Bone marrow (tissue), 2 donors: ENCODE data around the gene ZNF200.
"Not testable (repeated sequence)": the region's sequence is repeated elsewhere in the genome, so short reads cannot be mapped to it uniquely, and the experiment has no call there.

Experiments used
- DNase-seq, 2 donors: peaks; one replicate each; lab custom pipeline; 2025; lab: John Stamatoyannopoulos, UW

The ZNF200 gene

GRCh38 chr16:3234857-3235561 lies at the start of gene ZNF200:
Gene ZNF200 (minus strand): TSS chr16:3235158. CDS start chr16:3233755, 1,403 bp downstream.
- peak; percentile 87 to 96 for DNase-seq

GRCh38 chr16:3283543-3284447 lies 48.8 kb upstream of the ZNF200 start:
- no peak for DNase-seq

DNA sequence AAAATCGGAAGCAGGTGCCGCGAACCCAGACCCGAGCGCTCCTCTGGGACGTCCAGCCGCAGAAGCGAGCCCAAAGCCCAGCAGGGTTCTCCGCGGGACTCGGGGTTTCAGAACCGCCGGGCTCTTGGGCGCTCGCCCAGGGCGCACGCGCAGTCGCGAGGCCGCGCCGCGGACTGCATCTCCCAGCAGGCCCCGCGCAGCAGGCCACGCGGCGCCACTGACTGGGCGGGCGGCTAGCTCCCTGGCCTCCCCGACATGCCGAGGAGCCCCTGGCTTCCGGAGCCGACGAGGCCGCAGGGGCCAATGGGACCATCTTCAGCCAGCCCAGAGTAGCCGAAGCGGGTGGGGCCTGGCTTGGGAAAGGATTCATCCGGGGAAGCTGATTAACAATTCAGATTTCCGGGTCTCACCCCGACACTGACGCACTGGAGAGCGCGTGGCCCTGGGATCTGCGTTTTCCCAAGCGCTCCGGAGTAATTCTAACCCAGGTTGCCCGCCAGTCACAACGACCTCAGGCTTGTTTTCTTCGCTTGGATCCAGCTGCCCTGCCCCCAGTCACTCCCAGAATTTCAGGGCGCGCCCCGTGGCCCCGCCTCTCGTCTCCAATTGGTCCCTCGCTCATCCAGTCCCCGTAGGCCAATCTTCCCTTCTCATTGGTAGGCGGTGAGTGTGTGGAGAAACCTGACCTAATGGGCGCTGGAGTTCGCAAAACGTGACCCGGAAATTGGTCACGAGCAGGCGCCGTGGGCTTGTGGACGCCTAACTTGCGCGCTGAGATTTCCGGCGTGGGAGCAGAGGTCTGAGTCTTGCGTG lies 48.0 kb upstream of the ZNF200 start, which contains the start of gene ZNF263:
Gene ZNF263, plus strand, starts transcription at position 762 of the 813 bp plus-strand sequence. CDS start 328 bp downstream, outside the sequence.
- DNase-seq, result peak; percentile 91 to 99

GRCh38 chr16:3282103-3282729 lies 47.3 kb upstream of the ZNF200 start:
- DNase-seq, result peak in 1 of 2 donors; percentile 79

GRCh38 chr16:3281222-3281820 lies 46.4 kb upstream of the ZNF200 start:
- no peak for DNase-seq

- DNase-seq, result no peak
These were observed 41.7 kb upstream of the ZNF200 start for GRCh38 chr16:3276679-3277078.

DNA sequence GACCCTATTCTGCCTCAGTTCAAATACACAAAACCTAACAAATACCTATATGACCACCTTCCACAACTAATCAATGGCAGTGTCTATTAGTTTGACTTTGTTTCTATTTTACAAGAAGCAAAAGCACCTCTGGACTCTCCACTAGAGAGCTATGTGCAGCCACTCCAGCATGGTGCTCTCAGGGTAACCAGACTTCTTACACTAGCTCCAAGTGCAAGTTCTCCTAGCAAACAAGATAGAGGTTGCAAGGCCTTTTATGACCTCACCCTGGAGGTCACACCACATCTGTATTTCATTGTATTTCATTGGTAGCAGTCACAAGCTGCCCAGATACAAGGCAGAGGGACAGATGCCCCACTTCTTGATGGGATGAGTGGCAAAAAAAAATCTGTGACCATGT lies 40.0 kb upstream of the ZNF200 start:
- DNase-seq, result no peak

DNA sequence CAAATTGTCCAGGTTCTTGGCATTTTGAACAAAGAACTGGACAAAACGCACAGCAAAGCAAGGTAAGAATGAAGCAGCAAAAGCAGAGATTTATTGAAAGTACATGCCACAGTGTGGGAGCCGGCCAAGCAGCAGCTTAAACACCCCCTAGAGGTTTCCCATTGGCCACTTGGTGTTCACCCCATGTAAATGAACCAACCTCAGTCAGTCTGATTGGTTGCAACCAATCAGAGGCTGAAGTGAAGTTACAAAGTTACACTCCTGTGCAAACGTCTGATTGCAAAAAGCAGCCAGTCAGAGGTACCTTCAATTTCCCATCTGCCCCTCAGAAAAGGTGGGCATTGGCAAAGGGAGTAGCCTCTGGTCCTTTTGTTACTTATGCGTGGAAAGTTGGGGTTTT lies 39.5 kb upstream of the ZNF200 start:
- DNase-seq, result no peak

DNA sequence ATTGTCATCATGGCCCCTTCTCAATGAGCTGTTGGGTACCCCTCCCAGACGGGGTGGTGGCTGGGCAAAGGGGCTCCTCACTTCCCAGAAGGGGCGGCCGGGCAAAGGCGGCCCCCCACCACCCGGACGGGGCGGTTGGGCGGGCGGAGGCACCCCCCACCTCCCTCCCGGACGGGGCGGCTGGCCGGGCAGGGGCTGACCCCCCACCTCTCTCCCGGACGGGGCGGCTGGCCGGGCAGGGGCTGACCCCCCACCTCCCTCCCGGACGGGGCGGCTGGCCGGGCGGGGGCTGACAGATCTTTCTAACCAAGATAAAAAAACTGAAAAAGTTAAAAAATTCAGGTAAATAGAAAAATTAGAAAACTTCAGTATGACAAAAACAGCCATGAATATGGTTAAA lies 36.3 kb upstream of the ZNF200 start:
- DNase-seq, result not testable (repeated sequence)

DNA sequence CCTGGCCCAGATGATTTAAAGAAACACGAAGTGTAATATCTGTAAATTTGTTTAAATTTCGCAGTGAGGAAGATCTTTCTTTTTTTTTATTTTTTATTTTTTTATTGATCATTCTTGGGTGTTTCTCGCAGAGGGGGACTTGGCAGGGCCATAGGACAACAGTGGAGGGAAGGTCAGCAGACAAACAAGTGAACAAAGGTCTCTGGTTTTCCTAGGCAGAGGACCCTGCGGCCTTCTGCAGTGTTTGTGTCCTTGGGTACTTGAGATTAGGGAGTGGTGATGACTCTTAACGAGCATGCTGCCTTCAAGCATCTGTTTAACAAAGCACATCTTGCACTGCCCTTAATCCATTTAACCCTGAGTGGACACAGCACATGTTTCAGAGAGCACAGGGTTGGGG lies 35.8 kb upstream of the ZNF200 start:
- DNase-seq, result not testable (repeated sequence)

- no peak for DNase-seq
These were observed 33.3 kb upstream of the ZNF200 start for GRCh38 chr16:3268294-3268693.

DNA sequence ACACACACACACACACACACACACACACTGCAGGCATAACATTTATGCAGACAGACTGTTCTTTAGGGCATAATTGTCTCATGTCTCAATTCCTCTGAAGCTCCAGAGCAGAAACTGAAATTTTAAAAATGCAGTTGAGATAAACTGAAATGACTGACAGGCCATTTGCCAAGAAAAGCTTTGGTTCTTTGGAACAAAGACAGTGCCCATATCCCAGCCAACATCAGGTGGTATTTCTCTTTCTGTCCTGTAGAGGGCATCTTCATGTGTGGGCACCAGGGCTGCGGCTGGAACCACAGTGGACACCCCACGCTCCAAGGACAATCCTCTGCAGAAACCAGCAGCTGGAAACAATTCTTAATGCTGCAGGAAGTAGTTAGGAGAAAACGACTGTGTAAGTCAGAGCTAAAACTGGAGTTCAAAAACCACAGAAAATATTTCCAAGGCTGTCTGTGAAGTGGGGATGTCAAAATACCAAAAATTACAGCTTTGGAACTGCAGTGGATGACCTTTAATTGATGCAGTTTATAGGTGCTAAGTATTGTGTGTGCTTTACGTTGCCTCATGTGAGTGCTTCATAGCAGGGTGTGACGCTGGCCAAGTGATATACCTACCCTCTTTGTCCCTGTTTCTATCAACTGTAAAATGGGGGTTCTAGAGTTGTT lies 32.0 kb upstream of the ZNF200 start:
- DNase-seq, result no peak

GRCh38 chr16:3264137-3265036 lies 29.4 kb upstream of the ZNF200 start:
- peak; percentile 94 to 99 for DNase-seq

DNA sequence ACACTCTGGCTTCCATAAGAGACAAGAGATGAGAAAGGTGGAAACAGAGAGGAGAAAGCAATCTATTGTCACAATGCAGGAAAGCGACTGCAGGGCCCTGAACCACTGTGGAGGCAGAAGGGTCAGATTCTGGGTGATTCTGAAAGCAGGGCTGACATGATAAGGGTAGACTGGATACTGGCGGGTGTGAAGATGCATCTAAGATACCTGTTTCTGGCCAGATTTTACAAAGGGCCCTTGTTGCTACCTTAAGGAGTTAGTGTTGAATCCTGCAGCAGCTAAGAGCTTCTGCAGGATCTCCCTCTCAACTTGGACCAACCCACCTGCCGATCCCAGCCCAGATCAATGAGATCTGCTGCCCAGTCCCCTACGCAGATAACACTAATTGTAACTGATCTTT lies 27.6 kb upstream of the ZNF200 start:
- DNase-seq, result no peak

DNA sequence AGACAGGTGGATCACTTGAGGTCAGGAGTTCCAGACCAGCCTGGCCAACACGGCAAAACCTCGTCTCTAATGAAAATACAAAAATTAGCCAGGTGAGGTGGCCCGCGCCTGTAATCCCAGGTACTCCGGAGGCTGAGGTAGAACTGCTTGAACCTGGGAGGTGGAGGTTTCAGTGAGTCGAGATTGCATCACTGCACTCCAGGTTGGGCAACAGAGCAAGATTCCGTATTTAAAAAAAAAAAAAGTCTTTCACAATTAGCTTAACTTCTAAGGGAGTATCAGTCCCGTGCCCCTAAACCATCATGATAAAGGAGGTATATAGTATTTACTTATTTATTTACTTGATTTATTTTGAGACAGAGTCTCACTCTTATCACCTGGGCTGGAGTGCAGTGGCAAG lies 24.9 kb upstream of the ZNF200 start:
- DNase-seq, result no peak

- peak in 1 of 2 donors; percentile 44 for DNase-seq
These were observed 22.0 kb upstream of the ZNF200 start for GRCh38 chr16:3256866-3257465.

- DNase-seq, result peak in 1 of 2 donors; percentile 44
These were observed 21.3 kb upstream of the ZNF200 start, which contains the start of gene MEFV for GRCh38 chr16:3256146-3256865. Gene MEFV (minus strand): TSS chr16:3256633. CDS start chr16:3256587, 46 bp downstream.

DNA sequence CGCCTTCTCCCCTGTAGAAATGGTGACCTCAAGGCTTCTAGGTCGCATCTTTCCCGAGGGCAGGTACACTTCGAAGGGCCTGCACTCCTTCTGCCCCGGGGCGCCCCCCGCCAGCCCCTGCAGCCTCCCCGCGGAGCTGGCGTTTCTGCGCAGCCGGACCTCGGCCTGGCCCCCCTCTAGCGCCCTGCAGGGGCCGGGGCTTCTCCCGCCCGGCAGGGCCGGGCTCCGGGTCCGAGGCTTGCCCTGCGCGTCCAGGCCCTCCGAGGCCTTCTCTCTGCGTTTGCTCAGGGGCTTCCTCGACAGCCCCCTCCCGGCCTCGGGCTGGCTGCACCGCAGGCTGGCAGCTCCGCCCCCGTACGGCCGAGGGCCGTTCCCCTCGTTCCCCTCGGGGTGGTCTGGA lies 19.4 kb upstream of the ZNF200 start:
- DNase-seq, result no peak
